ENCODE data around the gene CDIP1.

DNA sequence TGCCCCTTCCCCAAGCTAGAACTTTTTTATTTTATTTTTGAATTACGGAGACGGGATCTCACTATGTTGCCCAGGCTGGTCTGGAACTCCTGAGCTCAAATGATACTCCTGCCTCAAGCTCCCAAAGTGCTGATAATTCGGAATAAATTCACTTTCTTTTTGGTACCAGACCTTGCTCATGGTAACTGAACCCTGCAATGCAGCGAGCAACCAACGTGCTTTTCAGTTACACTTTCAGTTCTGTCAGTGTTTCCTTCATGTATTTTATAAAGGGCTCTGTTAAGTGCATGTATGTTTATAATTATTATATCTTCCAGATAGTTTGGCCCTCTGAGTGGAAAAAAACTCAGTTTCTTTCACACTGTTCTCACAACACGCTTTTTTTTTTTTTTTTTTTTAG is 31.5 kb upstream of the CDIP1 start:
- TF ChIP-seq, protein P1, sequence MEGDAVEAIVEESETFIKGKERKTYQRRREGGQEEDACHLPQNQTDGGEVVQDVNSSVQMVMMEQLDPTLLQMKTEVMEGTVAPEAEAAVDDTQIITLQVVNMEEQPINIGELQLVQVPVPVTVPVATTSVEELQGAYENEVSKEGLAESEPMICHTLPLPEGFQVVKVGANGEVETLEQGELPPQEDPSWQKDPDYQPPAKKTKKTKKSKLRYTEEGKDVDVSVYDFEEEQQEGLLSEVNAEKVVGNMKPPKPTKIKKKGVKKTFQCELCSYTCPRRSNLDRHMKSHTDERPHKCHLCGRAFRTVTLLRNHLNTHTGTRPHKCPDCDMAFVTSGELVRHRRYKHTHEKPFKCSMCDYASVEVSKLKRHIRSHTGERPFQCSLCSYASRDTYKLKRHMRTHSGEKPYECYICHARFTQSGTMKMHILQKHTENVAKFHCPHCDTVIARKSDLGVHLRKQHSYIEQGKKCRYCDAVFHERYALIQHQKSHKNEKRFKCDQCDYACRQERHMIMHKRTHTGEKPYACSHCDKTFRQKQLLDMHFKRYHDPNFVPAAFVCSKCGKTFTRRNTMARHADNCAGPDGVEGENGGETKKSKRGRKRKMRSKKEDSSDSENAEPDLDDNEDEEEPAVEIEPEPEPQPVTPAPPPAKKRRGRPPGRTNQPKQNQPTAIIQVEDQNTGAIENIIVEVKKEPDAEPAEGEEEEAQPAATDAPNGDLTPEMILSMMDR (IDR thresholded peaks at IDR 0.05), result no peak
- no peak for TF ChIP-seq POLR2AphosphoS5 (IDR thresholded peaks at IDR 0.05)
